HCT116 (cell line): ENCODE data around the gene EDN2. TPM values are rescaled to one million over a fixed set of nuclear protein-coding genes. Genes with fewer than 3 reads are reported as not detected.

Source experiments
- ATAC-seq: fragments of 200-7000 bp; cut with Tn5 transposase; 2 replicates; pipeline ENCODE4 v1.9.1; 2020; ENCODE audit warnings: mild to moderate bottlenecking, moderate library complexity
- BruUV-seq: library from RNA; stranded (reverse); fragments of 400-500 nt; replicated peaks from 2 replicates; lab custom pipeline; 2021; lab: Mats Ljungman, UMichigan
- CTCF ChIA-PET: fragments of 300-600 bp; sonication (Branson Sonifier 250); formaldehyde crosslinking; loops from one replicate; lab custom pipeline; 2021; ENCODE audit warnings: antibody characterized with exemption; lab: Charles Lee
- POLR2A ChIA-PET: fragments of 300-600, 350-600 bp; sonication (Branson Sonifier 250); formaldehyde crosslinking; loops from one replicate; lab custom pipeline; 2021; ENCODE audit warnings: antibody characterized with exemption; lab: Charles Lee
- RAD21 ChIA-PET, 2 experiments: fragments of 300-600 bp; sonication (Branson Sonifier 250); formaldehyde crosslinking; loops; one replicate each; lab custom pipeline; 2023; ENCODE audit warnings: low total read pairs in 2 of 2; ENCODE audit not compliant: uncharacterized antibody in 2 of 2, unreplicated experiment in 2 of 2, low non-redundant PET in 1 of 2; lab: Charles Lee
- DNase-seq: peaks from one replicate; pipeline ENCODE4 v3.0.0-alpha.2; 2010; ENCODE audit warnings: low read depth, low spot score
- H2AFZ ChIP-seq: fragments of 200-600 bp; shearing (Covaris generic), sonication (generic); 2 replicates; pipeline ENCODE4 v1.6.1; 2017; ENCODE audit warnings: low read depth, mixed run types, mixed read lengths, antibody characterized with exemption, low read length; ENCODE audit not compliant: poor library complexity, severe bottlenecking
- H3K27ac ChIP-seq: 2 replicates; pipeline ENCODE4 v1.5.1; 2012; ENCODE audit warnings: low read depth, low read length
- H3K27me3 ChIP-seq: fragments of 200-600 bp; sonication (generic); 2 replicates; pipeline ENCODE4 v1.6.1; 2016; ENCODE audit warnings: mixed run types, low read length, mixed read lengths; ENCODE audit not compliant: insufficient read depth
- H3K36me3 ChIP-seq, 2 experiments: fragments of 200-500 bp in 1 of 2; fragments of 200-600 bp in 1 of 2; sonication (Bioruptor generic) in 1 of 2; sonication (generic) in 1 of 2; 2 replicates each; pipeline versions ENCODE4 v1.5.1 to v1.6.1; 2014 to 2016; ENCODE audit warnings: low read length in 2 of 2, inconsistent platforms in 1 of 2, mixed read lengths in 1 of 2, mixed run types in 1 of 2; ENCODE audit not compliant: insufficient read depth in 2 of 2, control insufficient read depth in 1 of 2
- H3K4me1 ChIP-seq, 2 experiments: fragments of 200-600 bp in 1 of 2; sonication (generic) in 1 of 2; 2 replicates each; pipeline versions ENCODE4 v1.5.1 to v1.6.1; 2012 to 2017; ENCODE audit warnings: low read length in 2 of 2, inconsistent platforms in 1 of 2, mild to moderate bottlenecking in 1 of 2, mixed read lengths in 1 of 2, mixed run types in 1 of 2, moderate library complexity in 1 of 2; ENCODE audit not compliant: insufficient read depth in 2 of 2, control insufficient read depth in 1 of 2
- H3K4me2 ChIP-seq: fragments of 200-600 bp; sonication (generic); 2 replicates; pipeline ENCODE4 v1.6.1; 2017; ENCODE audit warnings: mixed run types, low read length, mixed read lengths
- H3K4me3 ChIP-seq, 2 experiments: fragments of 200-600 bp in 1 of 2; sonication (generic) in 1 of 2; replicated peaks in 1 of 2; 2 replicates each; pipeline ENCODE4 v1.5.1; 2011 to 2016; ENCODE audit warnings: low read length in 2 of 2, control low read depth in 1 of 2, low read depth in 1 of 2, mild to moderate bottlenecking in 1 of 2, mixed read lengths in 1 of 2, mixed run types in 1 of 2
- H3K79me2 ChIP-seq: fragments of 200-600 bp; sonication (generic); 2 replicates; pipeline ENCODE4 v1.6.1; 2017; ENCODE audit warnings: mild to moderate bottlenecking, mixed run types, low read length, moderate library complexity, mixed read lengths; ENCODE audit not compliant: insufficient read depth
- H3K9ac ChIP-seq: fragments of 200-600 bp; sonication (generic); 2 replicates; pipeline ENCODE4 v1.6.1; 2016; ENCODE audit warnings: low read length, mixed read lengths
- H3K9me2 ChIP-seq: fragments of 200-600 bp; sonication (generic), shearing (Covaris generic); 2 replicates; pipeline ENCODE4 v1.6.1; 2017; ENCODE audit warnings: mixed run types, mild to moderate bottlenecking, moderate library complexity; ENCODE audit not compliant: insufficient read depth
- H3K9me3 ChIP-seq, 2 experiments: fragments of 200-500 bp in 1 of 2; fragments of 200-600 bp in 1 of 2; sonication (Bioruptor generic) in 1 of 2; sonication (generic) in 1 of 2; 2 replicates each; pipeline ENCODE4 v1.6.1; 2014 to 2017; ENCODE audit warnings: low read length in 2 of 2, mixed read lengths in 2 of 2, inconsistent platforms in 1 of 2, low read depth in 1 of 2, mild to moderate bottlenecking in 1 of 2, mixed run types in 1 of 2, moderate library complexity in 1 of 2; ENCODE audit not compliant: control insufficient read depth in 1 of 2, insufficient read depth in 1 of 2
- H4K20me1 ChIP-seq: fragments of 200-600 bp; sonication (generic), shearing (Covaris generic); 2 replicates; pipeline ENCODE4 v1.6.1; 2017; ENCODE audit warnings: mixed run types, mild to moderate bottlenecking, moderate library complexity; ENCODE audit not compliant: insufficient read depth
- ATF3 ChIP-seq: IDR thresholded peaks from 2 replicates; pipeline ENCODE4 v1.6.1; 2012
- CBX3 ChIP-seq: IDR thresholded peaks from 2 replicates; pipeline ENCODE4 v1.6.1; 2012; ENCODE audit warnings: low read depth
- CEBPB ChIP-seq: IDR thresholded peaks from 2 replicates; pipeline ENCODE4 v1.6.1; 2012; ENCODE audit warnings: low read depth
- CTCF ChIP-seq, 3 experiments: fragments of 200-600 bp in 1 of 3; sonication (generic) in 1 of 3; IDR thresholded peaks in 2 of 3; conservative IDR thresholded peaks in 1 of 3; 2 replicates each; pipeline ENCODE4 v1.5.1; 2012 to 2017; ENCODE audit warnings: low read depth in 2 of 3, low read length in 2 of 3, antibody characterized with exemption in 1 of 3, borderline replicate concordance in 1 of 3, control low read depth in 1 of 3, mild to moderate bottlenecking in 1 of 3, mixed read lengths in 1 of 3, mixed run types in 1 of 3, moderate library complexity in 1 of 3; ENCODE audit not compliant: insufficient read depth in 1 of 3
- ELF1 ChIP-seq: IDR thresholded peaks from 2 replicates; pipeline ENCODE4 v1.6.1; 2012; ENCODE audit warnings: low read depth, borderline replicate concordance
- EZH2 ChIP-seq: fragments of 200-600 bp; sonication (generic); IDR thresholded peaks from 2 replicates; pipeline ENCODE4 v1.6.1; 2017; ENCODE audit warnings: antibody characterized with exemption, mixed run types
- EZH2phosphoT487 ChIP-seq: fragments of 200-600 bp; IDR thresholded peaks from 2 replicates; pipeline ENCODE4 v1.6.1; 2018; ENCODE audit warnings: antibody characterized with exemption, borderline replicate concordance
- FOSL1 ChIP-seq: IDR thresholded peaks from 2 replicates; pipeline ENCODE4 v1.6.1; 2012; ENCODE audit warnings: low read depth
- JUND ChIP-seq: IDR thresholded peaks from 2 replicates; pipeline ENCODE4 v1.6.1; 2012
- MAX ChIP-seq: IDR thresholded peaks from 2 replicates; pipeline ENCODE4 v1.6.1; 2012
- POLR2A ChIP-seq: IDR thresholded peaks from 2 replicates; pipeline ENCODE4 v1.7.0; 2011; ENCODE audit warnings: borderline replicate concordance; ENCODE audit not compliant: insufficient read depth, insufficient read length; ENCODE audit errors: extremely low read depth
- POLR2AphosphoS5 ChIP-seq: IDR thresholded peaks from 2 replicates; pipeline ENCODE4 v1.6.1; 2011; ENCODE audit warnings: mild to moderate bottlenecking, low read depth, low read length, moderate library complexity
- REST ChIP-seq: IDR thresholded peaks from 2 replicates; pipeline ENCODE4 v1.6.1; 2012; ENCODE audit warnings: low read depth
- SIN3A ChIP-seq: IDR thresholded peaks from 2 replicates; pipeline ENCODE4 v1.6.1; 2012; ENCODE audit warnings: low read depth
- SRF ChIP-seq: IDR thresholded peaks from 2 replicates; pipeline ENCODE4 v1.6.1; 2012; ENCODE audit warnings: low read depth
- YY1 ChIP-seq: IDR thresholded peaks from 2 replicates; pipeline ENCODE4 v1.6.1; 2011; ENCODE audit warnings: low read length, low read depth, moderate library complexity, mild to moderate bottlenecking; ENCODE audit not compliant: insufficient replicate concordance; ENCODE audit errors: extremely low read depth
- ZFX ChIP-seq: fragments of 450-650 bp; IDR thresholded peaks from 2 replicates; pipeline ENCODE4 v1.6.1; 2017
- intact Hi-C: fragments of 100-400 bp; cut with micrococcal nuclease; formaldehyde crosslinking; loops from 2 replicates; pipeline ENCODE4 v1.10.0; 2022
- total RNA-seq: library from RNA; stranded (reverse); gene quantifications from one replicate; pipeline ENCODE4 v1.2.1, GENCODE V29; 2021; ENCODE audit not compliant: unreplicated experiment

EDN2 gene
- total RNA-seq, 1 experiment from 2014 or later = not detected

GRCh38 chr1:41524676-41525675, 40.5 kb upstream of the EDN2 start:
- BruUV-seq = no TSS peak
- H3K4me3 ChIP-seq = no peak overlapping the region
- H3K27ac ChIP-seq = no peak overlapping the region
- TF ChIP-seq POLR2A = no peak
- TF ChIP-seq YY1 = no peak
- TF ChIP-seq ZFX = no peak
- TF ChIP-seq ATF3 = no peak
- no peak for TF ChIP-seq EZH2phosphoT487
- no peak for TF ChIP-seq SRF
- TF ChIP-seq CBX3 = no peak
- no peak for TF ChIP-seq CEBPB
- no peak for TF ChIP-seq MAX
- TF ChIP-seq ELF1 = no peak
- TF ChIP-seq SIN3A = no peak
- no peak for TF ChIP-seq POLR2AphosphoS5
- TF ChIP-seq JUND = no peak
- TF ChIP-seq EZH2 = no peak
- TF ChIP-seq FOSL1 = no peak
- no peak for TF ChIP-seq CTCF (IDR thresholded peaks at IDR 0.05 in 2 of 3, conservative IDR thresholded peaks at IDR 0.05 in 1 of 3; ENCODE audit: borderline replicate concordance in 1 of 3, insufficient read depth in 1 of 3, low read depth in 2 of 3, low read length in 2 of 3)
- TF ChIP-seq REST = no peak
- H3K9ac ChIP-seq = no peak overlapping the region
- ATAC-seq (no peak), DNase-seq (no peak)
- H3K9me2 ChIP-seq = no peaks in the 10 kb centered on the region
- H3K79me2 ChIP-seq = no peaks in the 10 kb centered on the region
- no peaks in the 10 kb centered on the region for H3K9me3 ChIP-seq
- no peaks in the 10 kb centered on the region for H4K20me1 ChIP-seq
- CTCF ChIA-PET = interaction anchor here (1.2 kb wide), 1 partner anchor 9 kb away, joined by 3 read pairs; no protein-coding TSS in a partner anchor
- H3K36me3 ChIP-seq = no peaks in the 10 kb centered on the region
- POLR2A ChIA-PET = no interaction called here
- no peak overlapping the region for H2AFZ ChIP-seq
- H3K4me1 ChIP-seq = no peaks in the 10 kb centered on the region
- intact Hi-C loops = no loop called here
- H3K4me2 ChIP-seq = no peak overlapping the region
- H3K27me3 ChIP-seq = no peaks in the 10 kb centered on the region
- RAD21 ChIA-PET = no interaction called here
